ENCODE data around the gene MACROH2A2. TPM values are rescaled to one million over a fixed set of nuclear protein-coding genes. Genes with fewer than 3 reads are reported as not detected.

MACROH2A2 gene
- total RNA-seq, 2 donors from 2014 or later = 177 to 187 TPM

DNA sequence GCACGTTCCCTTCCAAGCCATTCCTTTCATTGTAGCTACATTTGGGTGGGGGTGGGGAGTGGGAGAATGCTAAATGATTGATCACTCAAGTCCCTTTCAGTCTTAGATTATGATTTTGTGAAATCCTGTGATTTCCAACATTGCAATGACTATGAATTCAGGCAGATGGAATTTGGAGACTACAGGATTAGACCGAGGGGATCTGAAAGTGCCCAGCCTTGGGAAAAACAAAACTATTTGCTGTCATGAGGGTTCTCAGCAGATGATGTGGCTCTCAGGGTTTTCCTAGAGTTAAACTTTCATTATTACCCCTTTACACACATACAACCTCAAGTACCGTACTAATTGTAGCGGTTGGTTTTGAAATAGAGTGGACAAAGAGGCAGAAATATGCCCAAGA, 4.7 kb downstream of the MACROH2A2 start:
- peaks cover 32% of the 10 kb centered on the region for H3K4me1 Mint-ChIP-seq
- H3K27ac Mint-ChIP-seq = no peak overlapping the region
- no peak overlapping the region for H3K9ac ChIP-seq (ENCODE audit: extremely low read depth, low read length, poor library complexity, severe bottlenecking)
- H3K36me3 ChIP-seq (ENCODE audit: control insufficient read depth, insufficient read depth, low read length) = peaks cover 10% of the 10 kb centered on the region
- no peak overlapping the region for H3K27ac ChIP-seq (ENCODE audit: low read depth, low read length)
- DNase-seq = no peak
- no peak overlapping the region for H3K4me3 Mint-ChIP-seq
- H3K9me3 Mint-ChIP-seq = no peaks in the 10 kb centered on the region
- no peaks in the 10 kb centered on the region for H3K27me3 ChIP-seq (ENCODE audit: control insufficient read depth, insufficient read depth, low read length, poor library complexity, severe bottlenecking)
- H3K9me3 ChIP-seq (ENCODE audit: control insufficient read depth, low read length) = no peaks in the 10 kb centered on the region
- WGBS, 2 experiments (ENCODE audit: insufficient coverage in 1 of 2, insufficient read length in 1 of 2) = 98 to 100% methylated on average over 1 to 4 of the region's 4 CpGs
- no peak overlapping the region for H3K4me3 ChIP-seq (ENCODE audit: low read length)
- peaks cover 4% of the 10 kb centered on the region for H3K27me3 Mint-ChIP-seq (ENCODE audit: insufficient read depth)
- H3K4me1 ChIP-seq (ENCODE audit: control insufficient read depth, insufficient read depth, low read length) = peaks cover 8% of the 10 kb centered on the region
- TF ChIP-seq, protein P1, sequence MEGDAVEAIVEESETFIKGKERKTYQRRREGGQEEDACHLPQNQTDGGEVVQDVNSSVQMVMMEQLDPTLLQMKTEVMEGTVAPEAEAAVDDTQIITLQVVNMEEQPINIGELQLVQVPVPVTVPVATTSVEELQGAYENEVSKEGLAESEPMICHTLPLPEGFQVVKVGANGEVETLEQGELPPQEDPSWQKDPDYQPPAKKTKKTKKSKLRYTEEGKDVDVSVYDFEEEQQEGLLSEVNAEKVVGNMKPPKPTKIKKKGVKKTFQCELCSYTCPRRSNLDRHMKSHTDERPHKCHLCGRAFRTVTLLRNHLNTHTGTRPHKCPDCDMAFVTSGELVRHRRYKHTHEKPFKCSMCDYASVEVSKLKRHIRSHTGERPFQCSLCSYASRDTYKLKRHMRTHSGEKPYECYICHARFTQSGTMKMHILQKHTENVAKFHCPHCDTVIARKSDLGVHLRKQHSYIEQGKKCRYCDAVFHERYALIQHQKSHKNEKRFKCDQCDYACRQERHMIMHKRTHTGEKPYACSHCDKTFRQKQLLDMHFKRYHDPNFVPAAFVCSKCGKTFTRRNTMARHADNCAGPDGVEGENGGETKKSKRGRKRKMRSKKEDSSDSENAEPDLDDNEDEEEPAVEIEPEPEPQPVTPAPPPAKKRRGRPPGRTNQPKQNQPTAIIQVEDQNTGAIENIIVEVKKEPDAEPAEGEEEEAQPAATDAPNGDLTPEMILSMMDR (conservative IDR thresholded peaks at IDR 0.05) = no peak
- peaks cover 7% of the 10 kb centered on the region for H3K36me3 Mint-ChIP-seq (ENCODE audit: low read depth)

GRCh38 chr10:70060389-70060788, 7.7 kb downstream of the MACROH2A2 start:
- Histone ChIP-seq H3K27ac (ENCODE audit: low read depth, low read length) (no peak overlapping the region), H3K9me3 (ENCODE audit: control insufficient read depth, low read length) (no peaks in the 10 kb centered on the region), H3K4me3 (ENCODE audit: low read length) (no peak overlapping the region), H3K36me3 (ENCODE audit: control insufficient read depth, insufficient read depth, low read length) (peaks cover 22% of the 10 kb centered on the region), H3K9ac (ENCODE audit: extremely low read depth, low read length, poor library complexity, severe bottlenecking) (no peak overlapping the region), H3K4me1 (ENCODE audit: control insufficient read depth, insufficient read depth, low read length) (peaks cover 1% of the 10 kb centered on the region), H3K27me3 (ENCODE audit: control insufficient read depth, insufficient read depth, low read length, poor library complexity, severe bottlenecking) (no peaks in the 10 kb centered on the region)
- DNase-seq = no peak
- TF ChIP-seq, protein P1 (conservative IDR thresholded peaks at IDR 0.05) = peak; percentile 48
- Mint-ChIP-seq H3K27me3 (ENCODE audit: insufficient read depth) (no peaks in the 10 kb centered on the region), H3K9me3 (no peaks in the 10 kb centered on the region), H3K36me3 (ENCODE audit: low read depth) (peaks cover 17% of the 10 kb centered on the region), H3K4me3 (no peak overlapping the region), H3K4me1 (peaks cover 26% of the 10 kb centered on the region), H3K27ac (no peak overlapping the region)
- 97% methylated on average over 2 of the region's 2 CpGs; no CpG with 5 or more reads in 1 of the 2 experiments for WGBS, 2 experiments (ENCODE audit: insufficient coverage in 1 of 2, insufficient read length in 1 of 2)

DNA sequence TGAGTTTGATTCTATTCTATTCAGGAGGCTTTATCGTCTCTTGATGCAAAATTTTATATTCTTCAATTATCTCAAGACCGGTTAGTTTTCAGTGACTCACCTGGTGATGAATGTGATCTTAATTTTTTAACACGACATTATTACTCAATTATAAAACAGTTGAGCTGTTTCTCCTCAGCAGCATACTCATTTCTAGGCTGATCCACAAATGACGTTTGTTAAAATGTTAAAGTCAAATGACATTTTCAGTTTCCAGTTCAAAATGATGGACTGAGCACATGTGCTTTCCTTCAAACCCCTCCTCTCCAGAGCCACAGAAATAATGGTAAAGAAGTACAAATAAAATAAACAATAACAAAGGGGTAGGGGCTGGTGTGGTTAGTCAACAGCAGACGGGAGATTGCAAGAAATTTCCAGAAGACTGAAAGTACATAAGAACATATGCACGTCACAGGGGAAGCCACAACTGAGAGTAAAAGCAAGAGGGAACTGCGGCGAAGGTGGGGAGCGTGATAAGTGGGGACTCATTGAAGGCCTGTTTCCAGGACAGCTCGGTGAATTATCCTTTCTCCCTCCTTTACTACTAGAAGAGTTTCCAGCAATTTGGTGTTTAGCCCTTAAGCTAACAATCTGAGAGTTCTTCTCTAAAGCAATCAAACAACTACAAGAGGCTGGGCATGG, 10.9 kb downstream of the MACROH2A2 start:
- Mint-ChIP-seq H3K27me3 (ENCODE audit: insufficient read depth) (no peaks in the 10 kb centered on the region), H3K4me3 (no peak overlapping the region), H3K27ac (no peak overlapping the region), H3K9me3 (no peaks in the 10 kb centered on the region), H3K36me3 (ENCODE audit: low read depth) (peaks cover 30% of the 10 kb centered on the region), H3K4me1 (peaks cover 10% of the 10 kb centered on the region)
- WGBS, 2 experiments (ENCODE audit: insufficient coverage in 1 of 2, insufficient read length in 1 of 2) = 92 to 95% methylated on average over 6 to 10 of the region's 10 CpGs
- no peak overlapping the region for H3K4me3 ChIP-seq (ENCODE audit: low read length)
- no peak for DNase-seq
- no peaks in the 10 kb centered on the region for H3K4me1 ChIP-seq (ENCODE audit: control insufficient read depth, insufficient read depth, low read length)
- no peak overlapping the region for H3K27ac ChIP-seq (ENCODE audit: low read depth, low read length)
- TF ChIP-seq, protein P1 (conservative IDR thresholded peaks at IDR 0.05) = no peak
- no peak overlapping the region for H3K9ac ChIP-seq (ENCODE audit: extremely low read depth, low read length, poor library complexity, severe bottlenecking)
- H3K9me3 ChIP-seq (ENCODE audit: control insufficient read depth, low read length) = no peaks in the 10 kb centered on the region
- no peaks in the 10 kb centered on the region for H3K27me3 ChIP-seq (ENCODE audit: control insufficient read depth, insufficient read depth, low read length, poor library complexity, severe bottlenecking)
- H3K36me3 ChIP-seq (ENCODE audit: control insufficient read depth, insufficient read depth, low read length) = peaks cover 25% of the 10 kb centered on the region

Measured in endodermal cell (in vitro differentiated cells).